ENCODE results near the gene PLEKHG4B.
"Not testable (repeated sequence)": the region's sequence is repeated elsewhere in the genome, so short reads cannot be mapped to it uniquely, and the experiment has no call there.

Gene PLEKHG4B

GRCh38 chr5:93221-93980 is 1.4 kb downstream of the PLEKHG4B start:
- DNase-seq (ENCODE audit: low read depth) = no peak

GRCh38 chr5:94113-94892 is 2.3 kb downstream of the PLEKHG4B start:
- DNase-seq (ENCODE audit: low read depth) = no peak

- no peak for DNase-seq (ENCODE audit: low read depth)
Observed at GRCh38 chr5:95241-95980, 3.4 kb downstream of the PLEKHG4B start.

- no peak for DNase-seq (ENCODE audit: low read depth)
Observed at GRCh38 chr5:96976-97660, 5.2 kb downstream of the PLEKHG4B start.

GRCh38 chr5:99815-100214 is 7.8 kb downstream of the PLEKHG4B start:
- no peak for DNase-seq (ENCODE audit: low read depth)

- DNase-seq (ENCODE audit: low read depth) = no peak
Observed at GRCh38 chr5:102411-103043, 10.6 kb downstream of the PLEKHG4B start.

GRCh38 chr5:104106-104505 is 12.1 kb downstream of the PLEKHG4B start:
- not testable (repeated sequence) for DNase-seq (ENCODE audit: low read depth)

- no peak for DNase-seq (ENCODE audit: low read depth)
Observed at GRCh38 chr5:104778-105296, 12.9 kb downstream of the PLEKHG4B start.

GRCh38 chr5:105504-106070 is 13.6 kb downstream of the PLEKHG4B start:
- no peak for DNase-seq (ENCODE audit: low read depth)

GRCh38 chr5:106587-106986 is 14.6 kb downstream of the PLEKHG4B start:
- DNase-seq (ENCODE audit: low read depth) = no peak

GRCh38 chr5:107526-107925 is 15.6 kb downstream of the PLEKHG4B start:
- no peak for DNase-seq (ENCODE audit: low read depth)

- DNase-seq (ENCODE audit: low read depth) = no peak
Observed at GRCh38 chr5:109826-110225, 17.9 kb downstream of the PLEKHG4B start.

GRCh38 chr5:110270-110888 is 18.4 kb downstream of the PLEKHG4B start:
- no peak for DNase-seq (ENCODE audit: low read depth)

- DNase-seq (ENCODE audit: low read depth) = no peak
Observed at GRCh38 chr5:111171-111570, 19.2 kb downstream of the PLEKHG4B start.

- DNase-seq (ENCODE audit: low read depth) = no peak
Observed at GRCh38 chr5:119486-120097, 27.6 kb downstream of the PLEKHG4B start.

GRCh38 chr5:121432-121831 is 29.5 kb downstream of the PLEKHG4B start:
- DNase-seq (ENCODE audit: low read depth) = no peak

- DNase-seq (ENCODE audit: low read depth) = no peak
Observed at GRCh38 chr5:125815-126214, 33.8 kb downstream of the PLEKHG4B start.

GRCh38 chr5:126806-127205 is 34.8 kb downstream of the PLEKHG4B start:
- no peak for DNase-seq (ENCODE audit: low read depth)

GRCh38 chr5:127886-128285 is 35.9 kb downstream of the PLEKHG4B start:
- DNase-seq (ENCODE audit: low read depth) = no peak

- DNase-seq (ENCODE audit: low read depth) = no peak
Observed at GRCh38 chr5:128446-128845, 36.5 kb downstream of the PLEKHG4B start.

Data from stimulated activated CD8-positive, alpha-beta memory T cell treated with anti-CD3 and anti-CD28 coated beads, Interleukin-12 subunit alpha, Interleukin-12 subunit beta, amount 100 ng/mL, for 4 hours (primary cell).